NT2/D1 (cell line): ENCODE data around the gene LLPH.

Experiments
- SUZ12 ChIP-seq: IDR thresholded peaks from 2 replicates; pipeline ENCODE4 v1.6.1; 2011; ENCODE audit not compliant: insufficient read length, insufficient read depth; ENCODE audit errors: extremely low read depth
- YY1 ChIP-seq: IDR thresholded peaks from 2 replicates; pipeline ENCODE4 v1.6.1; 2011; ENCODE audit not compliant: insufficient read length, insufficient read depth

DNA sequence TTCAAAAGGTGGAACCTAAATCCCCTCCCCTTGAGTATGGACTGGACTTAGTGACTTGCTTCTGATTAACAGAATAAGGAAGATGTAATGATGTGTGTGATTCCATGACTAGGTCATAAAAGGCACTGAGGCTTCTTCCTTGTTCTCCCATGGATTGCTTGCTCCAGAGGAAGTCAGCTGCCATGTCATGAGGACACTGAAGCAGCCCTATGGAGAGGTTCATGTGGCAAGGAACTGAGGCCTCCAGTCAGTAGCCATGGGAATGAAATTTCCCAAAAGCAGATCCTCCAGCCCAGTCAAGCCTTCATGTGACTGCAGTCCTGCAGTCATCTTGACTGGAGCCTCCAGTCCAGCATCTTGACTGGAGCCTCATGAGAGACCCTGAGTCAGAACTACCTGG is 28.6 kb upstream of the LLPH start:
- TF ChIP-seq SUZ12 (no peak), YY1 (no peak)
